ENCODE data around the gene BIRC5. TPM values are rescaled to one million over a fixed set of nuclear protein-coding genes. Genes with fewer than 3 reads are reported as not detected.
"Not testable (repeated sequence)": the region's sequence is repeated elsewhere in the genome, so short reads cannot be mapped to it uniquely, and the experiment has no call there.

Gene BIRC5
- total RNA-seq, 1 donor from 2014 or later = 25.0 TPM

DNA sequence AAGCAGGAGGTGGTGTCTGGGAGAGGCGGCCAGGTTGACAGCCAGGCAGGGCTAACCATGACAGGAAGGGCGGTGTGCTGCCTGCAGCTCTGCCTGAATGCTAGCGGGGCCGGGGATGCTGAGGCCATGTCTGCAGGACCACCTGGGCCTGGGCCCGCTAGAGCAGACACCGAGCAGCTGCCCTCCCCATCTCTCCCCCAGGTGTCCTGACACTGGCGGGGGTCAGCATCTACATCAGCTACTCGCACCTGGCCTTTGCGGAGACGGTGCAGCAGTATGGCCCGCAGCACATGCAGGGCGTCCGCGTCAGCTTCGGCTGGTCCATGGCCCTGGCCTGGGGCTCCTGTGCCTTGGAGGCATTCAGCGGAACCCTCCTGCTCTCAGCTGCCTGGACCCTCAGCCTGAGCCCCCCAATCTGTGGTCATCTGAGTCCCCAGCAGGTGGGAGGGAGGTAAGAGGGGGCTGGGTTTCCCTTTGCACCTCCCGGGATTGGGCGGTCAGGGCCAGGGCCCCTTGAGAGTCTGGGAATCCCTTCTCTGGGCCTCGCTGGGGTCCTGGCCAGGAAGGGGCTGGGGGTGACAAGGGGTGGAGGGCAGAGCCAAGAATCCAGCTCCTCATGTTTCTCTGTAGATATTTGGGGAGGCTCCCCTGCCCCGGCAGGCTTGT lies 24.9 kb downstream of the BIRC5 start:
- DNase-seq (ENCODE audit: low spot score) = no peak

- no peak for DNase-seq (ENCODE audit: low spot score)
These were observed 25.5 kb downstream of the BIRC5 start for GRCh38 chr17:78239489-78239931.

- DNase-seq (ENCODE audit: low spot score) = no peak
These were observed 26.1 kb downstream of the BIRC5 start for GRCh38 chr17:78240012-78240655.

DNA sequence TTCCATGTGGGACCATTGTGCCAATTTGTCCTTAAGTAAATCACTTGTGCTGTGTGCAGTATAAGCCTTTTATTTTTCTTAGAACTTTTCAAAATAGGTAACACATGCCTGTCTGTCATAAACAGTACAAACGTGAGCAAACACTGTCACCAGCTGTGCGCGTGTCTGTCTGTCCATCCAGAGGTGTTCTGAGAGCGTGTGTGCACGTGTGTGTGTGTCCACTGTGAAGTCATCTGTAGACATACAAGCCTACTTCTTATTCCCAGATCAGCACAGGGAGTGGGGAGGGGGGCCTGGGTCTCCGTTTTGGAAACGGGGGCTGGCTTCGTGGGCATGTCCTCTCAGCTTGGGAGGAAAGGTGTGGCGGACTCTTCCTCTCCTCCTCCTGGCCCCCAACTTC lies 26.8 kb downstream of the BIRC5 start:
- DNase-seq (ENCODE audit: low spot score) = no peak

DNA sequence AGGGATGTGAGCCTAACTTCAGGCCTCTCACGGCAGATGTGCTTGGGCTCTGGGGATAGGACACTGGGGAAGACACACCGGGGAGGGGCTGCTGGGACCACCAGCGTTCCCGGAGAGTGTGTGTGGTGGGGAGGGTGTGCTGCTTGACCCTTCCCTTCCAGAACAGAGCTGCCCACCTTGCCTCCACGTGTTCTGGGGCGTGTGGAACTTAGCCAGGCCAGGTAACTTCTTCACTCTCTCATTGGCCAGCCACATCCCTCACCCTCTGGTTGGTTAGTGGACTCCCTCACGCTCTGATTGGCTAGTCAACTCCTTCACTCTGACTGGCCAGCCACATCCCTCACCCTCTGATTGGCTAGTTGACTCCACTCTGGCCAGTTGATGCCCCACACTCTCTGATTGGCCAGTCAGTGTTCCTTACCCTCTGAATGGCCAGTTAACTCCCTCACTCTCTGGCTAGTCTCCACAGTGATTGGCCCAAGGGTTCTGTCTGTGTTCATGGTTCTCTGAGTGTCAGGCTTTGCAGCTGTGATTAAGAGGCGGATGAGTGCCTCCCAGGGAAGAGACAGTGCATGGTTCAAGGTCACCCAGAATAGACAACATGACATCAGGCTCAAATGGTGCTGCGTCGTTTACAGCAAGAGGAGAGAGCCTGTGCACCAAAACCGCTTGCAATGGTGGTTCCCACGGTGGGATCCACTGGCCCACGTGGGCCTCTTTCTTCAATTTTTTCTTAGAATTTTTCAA lies 27.4 kb downstream of the BIRC5 start:
- DNase-seq (ENCODE audit: low spot score) = no peak

- no peak for DNase-seq (ENCODE audit: low spot score)
These were observed 28.1 kb downstream of the BIRC5 start for GRCh38 chr17:78242024-78242742.

- DNase-seq (ENCODE audit: low spot score) = no peak
These were observed 33.3 kb downstream of the BIRC5 start for GRCh38 chr17:78247304-78247703.

DNA sequence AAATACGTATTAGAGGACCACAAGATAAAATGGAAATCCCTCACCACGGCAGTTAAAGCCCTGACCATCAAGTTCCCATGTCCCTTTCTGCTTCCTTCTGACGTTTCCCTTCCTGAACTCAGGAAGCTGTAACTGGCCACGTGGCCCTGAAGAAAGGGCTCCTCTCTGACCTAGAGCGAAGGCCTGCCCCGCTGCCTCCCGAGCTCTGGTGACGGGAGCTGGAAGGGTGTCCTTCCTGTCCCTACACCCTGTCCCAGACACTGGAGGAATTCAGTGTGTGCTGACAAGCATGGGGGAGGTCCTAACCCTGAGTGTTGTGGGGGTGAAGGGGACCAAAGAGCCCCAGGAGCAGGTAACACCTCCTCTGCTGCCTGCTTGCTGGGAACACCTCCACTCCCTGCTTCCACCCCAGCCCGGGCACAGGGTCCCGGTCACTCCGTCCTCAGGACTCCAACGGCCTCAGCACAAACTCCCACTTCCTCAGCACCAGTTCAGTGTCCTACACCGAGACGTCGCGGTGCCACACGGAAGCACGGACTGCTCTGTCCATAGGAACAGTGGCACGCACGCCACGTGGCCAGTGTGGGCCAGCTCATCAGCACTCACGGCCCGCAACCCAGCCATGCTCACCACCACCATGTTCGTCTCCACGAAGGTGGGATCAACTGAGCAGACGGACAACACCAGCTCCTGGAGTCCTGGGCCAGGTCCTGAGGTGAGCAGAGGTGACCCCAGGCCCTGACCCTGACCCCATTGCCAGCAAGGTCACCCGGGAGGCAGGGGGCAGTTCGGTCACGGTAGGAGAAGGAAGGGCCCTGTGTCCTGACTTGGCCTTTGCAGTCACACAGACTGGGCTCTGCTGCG lies 34.2 kb downstream of the BIRC5 start:
- no peak for DNase-seq (ENCODE audit: low spot score)

- no peak for DNase-seq (ENCODE audit: low spot score)
These were observed 35.2 kb downstream of the BIRC5 start for GRCh38 chr17:78249074-78249817.

- DNase-seq (ENCODE audit: low spot score) = no peak
These were observed 36.1 kb downstream of the BIRC5 start for GRCh38 chr17:78249818-78250806.

DNA sequence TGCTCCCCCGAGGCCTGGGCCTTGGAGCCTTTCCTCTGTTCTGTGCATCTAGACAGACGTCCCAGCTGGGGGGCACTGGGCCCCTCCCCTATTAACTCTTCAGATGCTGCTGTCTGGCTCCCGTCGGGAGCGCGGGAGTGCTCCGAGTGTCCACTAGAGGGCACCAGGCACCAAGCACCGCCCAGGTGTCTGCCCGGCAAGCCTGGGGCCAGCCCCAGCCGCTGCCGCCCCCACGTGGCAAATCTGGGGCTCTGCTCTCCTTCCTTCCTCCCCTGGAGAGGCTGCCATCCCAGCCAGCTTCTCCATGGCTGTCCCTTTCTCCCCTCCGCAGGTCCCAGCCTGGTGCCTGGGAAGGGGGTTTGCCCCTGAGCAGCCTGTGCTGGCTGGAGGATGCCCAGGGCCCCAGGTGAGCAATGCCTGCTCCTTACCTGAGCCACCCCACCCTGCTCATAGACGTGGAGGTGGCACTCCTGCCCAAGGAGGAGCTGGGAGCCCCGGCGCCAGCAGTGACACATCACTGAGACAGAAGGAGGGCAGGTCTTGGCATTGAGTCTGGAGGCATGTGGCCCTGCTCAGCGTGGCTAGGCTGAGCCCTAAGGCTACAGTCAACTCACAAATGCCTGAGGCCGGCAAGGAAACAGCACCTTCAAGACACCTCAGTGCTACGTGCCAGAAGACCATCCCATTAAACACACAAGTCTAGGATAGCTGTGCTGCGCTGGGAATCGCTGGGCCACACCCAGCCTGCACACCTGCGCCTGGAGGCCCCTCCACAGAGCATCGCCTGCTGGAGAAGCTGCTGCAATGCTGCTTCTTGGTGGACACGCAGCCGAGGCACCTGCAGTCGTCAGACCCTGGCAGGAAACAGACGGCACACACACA lies 37.1 kb downstream of the BIRC5 start:
- DNase-seq (ENCODE audit: low spot score) = peak; percentile 89

- DNase-seq (ENCODE audit: low spot score) = no peak
These were observed 37.7 kb downstream of the BIRC5 start for GRCh38 chr17:78251773-78252103.

DNA sequence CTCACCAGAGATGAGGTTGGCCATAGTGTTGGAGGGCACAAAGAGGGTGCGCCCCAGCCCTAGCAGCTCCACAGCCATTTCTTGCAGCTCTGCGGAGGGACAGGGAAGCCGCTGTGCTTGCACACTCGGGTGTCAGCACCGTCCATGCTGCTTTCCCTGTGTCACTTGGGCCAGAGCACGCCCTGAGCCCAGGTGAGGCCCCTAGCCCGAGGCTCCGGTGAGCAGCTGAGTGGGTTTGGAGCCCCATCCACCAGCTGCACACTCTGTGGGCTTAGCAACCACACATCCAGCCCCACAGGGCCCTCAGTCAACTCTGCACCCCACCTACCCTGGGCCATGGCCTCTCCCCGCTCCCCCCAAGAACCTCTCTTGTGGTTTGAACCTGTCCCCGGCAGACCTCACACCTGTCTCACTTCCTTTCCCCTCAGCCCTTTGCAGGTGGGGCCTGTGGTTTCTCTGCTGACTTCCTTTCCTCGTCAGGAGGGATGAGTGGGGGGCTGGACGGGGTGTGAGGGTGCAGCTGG lies 38.1 kb downstream of the BIRC5 start:
- DNase-seq (ENCODE audit: low spot score) = no peak

- no peak for DNase-seq (ENCODE audit: low spot score)
These were observed 38.9 kb downstream of the BIRC5 start for GRCh38 chr17:78252701-78253635.

- DNase-seq (ENCODE audit: low spot score) = not testable (repeated sequence)
These were observed 39.5 kb downstream of the BIRC5 start for GRCh38 chr17:78253636-78253945.

DNA sequence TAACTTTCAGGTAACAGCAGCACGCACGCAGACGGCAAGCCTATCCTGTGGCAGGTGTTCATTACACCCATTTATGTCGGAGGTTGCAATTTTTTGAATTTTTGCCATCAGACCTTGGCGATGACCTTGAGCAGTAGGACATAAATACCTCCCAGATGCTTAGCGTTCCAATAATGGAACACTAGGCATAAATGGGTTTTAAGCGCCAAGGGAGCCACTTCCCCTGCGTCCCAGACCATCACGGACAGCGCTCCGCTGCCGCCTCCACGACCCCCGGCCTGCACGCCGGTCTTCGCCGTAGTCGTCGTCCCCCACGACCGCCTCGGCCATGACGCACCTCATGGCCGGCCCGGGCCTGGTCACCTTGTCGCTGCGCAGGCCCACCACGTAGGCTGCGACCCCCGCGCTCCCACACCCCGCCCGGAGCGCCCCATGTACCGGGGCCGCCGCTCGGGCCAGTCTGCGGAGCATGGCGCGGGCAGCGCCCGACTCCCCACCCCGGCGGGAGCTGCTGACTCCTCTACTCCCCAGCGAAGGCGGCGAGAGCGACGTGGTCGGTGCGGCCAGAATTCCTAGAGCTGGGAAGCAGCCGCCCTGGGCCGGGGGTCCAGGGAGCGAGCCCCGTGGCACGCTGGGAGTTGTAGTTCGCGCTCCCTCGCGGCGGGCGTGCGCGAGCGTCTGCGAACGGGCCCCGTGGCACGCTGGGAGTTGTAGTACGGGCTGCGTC lies 40.1 kb downstream of the BIRC5 start:
- peak; percentile 89 for DNase-seq (ENCODE audit: low spot score)

Measured in umbilical cord (tissue), 2 donors.